Kidney epithelial cell (primary cell): ENCODE results near the gene TAPBP. TPM values are rescaled to one million over a fixed set of nuclear protein-coding genes. Genes with fewer than 3 reads are reported as not detected.

ENCODE experiments used
- DNase-seq: peaks from one replicate; pipeline ENCODE4 v3.0.0-alpha.2; 2010; ENCODE audit warnings: low read depth
- H3K27me3 ChIP-seq: 2 replicates; pipeline ENCODE4 v1.6.0; 2011; ENCODE audit warnings: low read length; ENCODE audit not compliant: control insufficient read depth, insufficient read depth
- H3K36me3 ChIP-seq: 2 replicates; pipeline ENCODE4 v1.5.1; 2011; ENCODE audit warnings: low read length; ENCODE audit not compliant: control insufficient read depth, insufficient read depth
- H3K4me3 ChIP-seq: 2 replicates; pipeline ENCODE4 v1.5.1; 2011; ENCODE audit warnings: low read depth, mild to moderate bottlenecking, control low read depth, low read length
- total RNA-seq: library from RNA; depleted of rRNA; stranded (reverse); fragments of >200 nt; gene quantifications from 2 replicates; pipeline ENCODE4 v1.2.3, GENCODE V29; 2015
- TF ChIP-seq, protein P1 (sequence below): IDR thresholded peaks from 2 replicates; pipeline ENCODE4 v1.5.1; 2011; ENCODE audit warnings: mild to moderate bottlenecking, moderate library complexity, low read length, control low read depth, inconsistent platforms; ENCODE audit not compliant: insufficient read depth, poor library complexity, severe bottlenecking

TAPBP gene
- total RNA-seq, 1 donor from 2014 or later: 214 TPM

- Histone ChIP-seq H3K4me3 (no peak overlapping the region), H3K27me3 (no peaks in the 10 kb centered on the region), H3K36me3 (peaks cover 4% of the 10 kb centered on the region)
- TF ChIP-seq, protein P1, sequence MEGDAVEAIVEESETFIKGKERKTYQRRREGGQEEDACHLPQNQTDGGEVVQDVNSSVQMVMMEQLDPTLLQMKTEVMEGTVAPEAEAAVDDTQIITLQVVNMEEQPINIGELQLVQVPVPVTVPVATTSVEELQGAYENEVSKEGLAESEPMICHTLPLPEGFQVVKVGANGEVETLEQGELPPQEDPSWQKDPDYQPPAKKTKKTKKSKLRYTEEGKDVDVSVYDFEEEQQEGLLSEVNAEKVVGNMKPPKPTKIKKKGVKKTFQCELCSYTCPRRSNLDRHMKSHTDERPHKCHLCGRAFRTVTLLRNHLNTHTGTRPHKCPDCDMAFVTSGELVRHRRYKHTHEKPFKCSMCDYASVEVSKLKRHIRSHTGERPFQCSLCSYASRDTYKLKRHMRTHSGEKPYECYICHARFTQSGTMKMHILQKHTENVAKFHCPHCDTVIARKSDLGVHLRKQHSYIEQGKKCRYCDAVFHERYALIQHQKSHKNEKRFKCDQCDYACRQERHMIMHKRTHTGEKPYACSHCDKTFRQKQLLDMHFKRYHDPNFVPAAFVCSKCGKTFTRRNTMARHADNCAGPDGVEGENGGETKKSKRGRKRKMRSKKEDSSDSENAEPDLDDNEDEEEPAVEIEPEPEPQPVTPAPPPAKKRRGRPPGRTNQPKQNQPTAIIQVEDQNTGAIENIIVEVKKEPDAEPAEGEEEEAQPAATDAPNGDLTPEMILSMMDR: peak; percentile 95
- no peak for DNase-seq
Observed at GRCh38 chr6:33279971-33280511, 33.8 kb downstream of the TAPBP start.

DNA sequence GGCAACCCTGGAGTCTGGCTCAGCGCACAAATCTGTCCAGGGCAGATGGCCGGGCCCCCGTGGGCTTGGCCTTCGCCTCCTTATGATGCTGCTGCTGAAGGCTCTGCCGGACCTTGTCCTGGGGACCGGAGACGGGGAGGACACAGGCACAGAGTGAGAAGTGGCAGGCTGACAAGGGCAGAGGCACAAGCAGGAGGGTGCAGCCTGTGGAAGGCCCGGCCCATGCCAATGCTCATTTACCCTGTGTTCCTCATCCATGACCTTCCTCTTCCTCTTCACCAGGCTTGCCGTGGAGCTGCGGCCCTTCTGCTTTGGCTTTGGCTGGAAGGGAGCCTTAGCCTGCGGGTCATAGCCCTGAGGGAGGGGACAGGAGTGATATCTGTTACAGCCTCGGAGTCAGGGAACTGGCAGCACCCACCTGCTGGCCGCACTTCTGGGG is 34.6 kb downstream of the TAPBP start:
- Histone ChIP-seq H3K27me3 (no peaks in the 10 kb centered on the region), H3K36me3 (peaks cover 4% of the 10 kb centered on the region), H3K4me3 (no peak overlapping the region)
- no peak for DNase-seq
- TF ChIP-seq, protein P1: no peak

- no peak overlapping the region for H3K4me3 ChIP-seq
- no peak for DNase-seq
- no peaks in the 10 kb centered on the region for H3K27me3 ChIP-seq
- TF ChIP-seq, protein P1: no peak
- peaks cover 4% of the 10 kb centered on the region for H3K36me3 ChIP-seq
Observed at GRCh38 chr6:33278810-33279209, 35.1 kb downstream of the TAPBP start.

DNA sequence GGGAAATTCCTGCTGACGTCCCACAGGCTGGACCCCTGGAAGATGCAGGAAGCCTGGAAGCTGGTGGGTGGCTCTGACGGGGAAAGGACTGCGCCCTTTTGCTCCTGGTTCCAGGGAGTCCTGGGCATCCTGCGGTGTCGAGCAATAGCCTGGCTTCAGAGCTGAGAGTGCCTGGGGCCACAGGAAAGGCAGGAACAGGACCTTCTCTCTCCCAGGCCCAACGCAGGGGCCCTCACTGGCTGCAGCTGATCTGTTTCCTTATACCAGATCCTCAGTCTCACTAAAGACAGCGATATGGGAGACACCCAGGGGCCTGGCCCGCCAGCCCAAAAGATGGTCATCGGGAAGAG is 35.5 kb downstream of the TAPBP start:
- Histone ChIP-seq H3K27me3 (no peaks in the 10 kb centered on the region), H3K36me3 (peaks cover 4% of the 10 kb centered on the region), H3K4me3 (no peak overlapping the region)
- no peak for DNase-seq
- TF ChIP-seq, protein P1: no peak

GRCh38 chr6:33277663-33278391 is 36.1 kb downstream of the TAPBP start:
- H3K36me3 ChIP-seq: peaks cover 4% of the 10 kb centered on the region
- peak overlapping the region; percentile 39 for H3K4me3 ChIP-seq
- no peaks in the 10 kb centered on the region for H3K27me3 ChIP-seq
- DNase-seq: no peak
- TF ChIP-seq, protein P1: no peak
